Measurements from ENCODE around the gene UBTD2.
A peak's percentile ranks its signal among the peaks of the same experiment; 100 is the strongest.

DNA sequence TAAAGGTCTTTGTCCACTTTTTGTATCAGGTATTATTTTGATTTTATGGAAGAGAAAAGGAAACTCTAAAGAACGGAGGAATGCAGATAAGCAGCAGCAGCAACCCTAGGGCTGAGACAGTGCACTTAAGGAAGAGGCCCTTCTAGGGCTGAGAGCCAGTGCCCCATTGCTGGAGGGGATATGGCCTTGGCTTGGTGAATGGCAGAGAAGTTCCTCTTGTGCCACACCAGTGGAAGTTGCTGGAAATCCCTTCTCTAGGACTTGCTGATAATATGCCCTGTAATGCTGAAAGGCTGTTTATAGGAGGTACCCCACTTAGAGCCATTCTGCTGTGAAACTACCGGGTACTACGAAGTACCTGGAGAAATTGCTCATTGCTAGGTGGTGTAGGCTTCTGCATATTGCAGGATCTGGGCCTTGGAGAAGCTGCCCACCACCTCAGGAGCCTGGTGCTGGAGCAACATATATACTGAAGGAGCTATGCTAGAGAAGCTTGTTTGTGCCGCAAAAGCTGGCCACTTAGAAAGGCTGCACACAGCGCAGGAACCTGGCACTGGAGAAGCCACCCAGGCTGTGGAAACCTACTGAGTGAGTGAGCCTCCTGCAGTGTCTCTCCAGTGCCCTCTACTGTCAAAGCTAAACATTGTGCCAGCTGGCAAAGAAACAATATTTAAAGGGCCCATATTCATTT, 9.6 kb upstream of the UBTD2 start:
- TF ChIP-seq CTCF (IDR thresholded peaks at IDR 0.05): peak; percentile 68 to 83 (median 76)
- no peak for TF ChIP-seq POLR2A (IDR thresholded peaks at IDR 0.05)
